GM21576 (cell line): Measurements from ENCODE around the gene TEX35.
"Not testable (repeated sequence)": the region's sequence is repeated elsewhere in the genome, so short reads cannot be mapped to it uniquely, and the experiment has no call there.

ENCODE experiments used
- ATAC-seq: cut with Tn5 transposase; IDR thresholded peaks from one replicate; pipeline ENCODE4 v1.9.1; 2021; ENCODE audit warnings: mild to moderate bottlenecking, moderate library complexity; ENCODE audit not compliant: unreplicated experiment

Gene TEX35

GRCh38 chr1:178539291-178539690 is 26.4 kb downstream of the TEX35 start:
- no peak for ATAC-seq

GRCh38 chr1:178540204-178540603 is 27.3 kb downstream of the TEX35 start:
- ATAC-seq, result no peak

DNA sequence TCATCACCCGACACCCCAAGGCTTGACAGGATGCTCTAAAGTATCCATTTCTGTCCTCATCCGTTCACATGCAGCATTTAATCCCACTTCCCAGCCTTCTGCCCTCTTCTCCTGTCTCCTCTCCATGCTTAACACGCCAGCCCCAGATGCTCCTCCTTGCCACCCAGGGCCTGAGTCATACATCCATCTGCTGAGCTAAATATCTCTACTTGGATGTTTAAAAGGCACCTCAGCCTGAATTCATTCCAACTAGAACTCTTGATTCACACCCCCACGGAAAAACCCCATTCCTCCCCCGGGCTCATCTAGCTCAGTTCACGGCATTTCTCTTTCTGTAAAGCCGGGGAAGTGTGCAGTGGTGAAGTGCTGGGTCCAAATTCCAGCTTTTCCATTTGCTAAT is 27.7 kb downstream of the TEX35 start:
- no peak for ATAC-seq

- ATAC-seq, result no peak
Measured at GRCh38 chr1:178541379-178541778, 28.5 kb downstream of the TEX35 start.

GRCh38 chr1:178541829-178542553 is 29.1 kb downstream of the TEX35 start:
- ATAC-seq, result peak; percentile 44

GRCh38 chr1:178542554-178543289 is 29.8 kb downstream of the TEX35 start:
- ATAC-seq, result peak; percentile 74

GRCh38 chr1:178543290-178543607 is 30.3 kb downstream of the TEX35 start:
- ATAC-seq, result peak; percentile 36

DNA sequence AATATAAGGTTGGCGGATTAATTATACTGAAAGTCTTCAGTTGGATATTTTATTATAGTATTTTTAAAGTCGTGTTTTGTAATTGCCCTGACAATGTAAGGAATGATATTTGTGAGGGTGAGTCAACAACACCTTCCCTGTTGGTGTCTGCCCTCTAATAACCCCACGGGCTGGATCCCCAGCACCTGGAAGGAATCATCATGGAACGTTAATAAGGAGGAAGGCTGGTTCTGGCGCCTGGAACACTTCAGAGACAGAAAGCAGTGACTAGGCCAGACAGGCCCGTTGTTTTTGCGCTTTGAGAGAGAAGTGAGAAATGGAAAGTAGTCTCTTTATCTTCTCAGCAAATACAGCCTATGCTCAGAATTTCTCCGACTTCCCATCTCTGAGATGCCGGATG is 31.6 kb downstream of the TEX35 start:
- ATAC-seq, result no peak

GRCh38 chr1:178548108-178548507 is 35.2 kb downstream of the TEX35 start:
- ATAC-seq, result no peak

DNA sequence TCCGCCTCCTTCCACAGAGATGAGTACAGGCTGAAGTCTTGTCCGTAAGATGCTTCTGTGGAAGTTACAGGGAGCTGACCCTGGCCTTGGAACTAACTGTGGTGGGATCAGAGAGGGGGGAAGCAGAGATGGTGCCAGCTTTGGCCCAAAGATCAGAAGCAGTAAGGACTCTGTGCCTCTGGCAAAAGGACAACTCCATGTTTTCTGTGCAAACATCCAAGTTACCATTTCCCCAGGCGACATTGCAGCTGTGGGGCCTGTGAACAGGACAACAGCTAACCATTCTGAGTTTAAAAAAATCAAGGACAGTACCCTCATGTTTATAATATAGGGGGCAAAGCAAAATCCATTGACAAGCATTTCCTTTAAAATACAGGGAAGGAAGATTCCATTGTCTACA is 38.4 kb downstream of the TEX35 start:
- ATAC-seq, result no peak

- no peak for ATAC-seq
Measured at GRCh38 chr1:178551940-178552339, 39.0 kb downstream of the TEX35 start.

DNA sequence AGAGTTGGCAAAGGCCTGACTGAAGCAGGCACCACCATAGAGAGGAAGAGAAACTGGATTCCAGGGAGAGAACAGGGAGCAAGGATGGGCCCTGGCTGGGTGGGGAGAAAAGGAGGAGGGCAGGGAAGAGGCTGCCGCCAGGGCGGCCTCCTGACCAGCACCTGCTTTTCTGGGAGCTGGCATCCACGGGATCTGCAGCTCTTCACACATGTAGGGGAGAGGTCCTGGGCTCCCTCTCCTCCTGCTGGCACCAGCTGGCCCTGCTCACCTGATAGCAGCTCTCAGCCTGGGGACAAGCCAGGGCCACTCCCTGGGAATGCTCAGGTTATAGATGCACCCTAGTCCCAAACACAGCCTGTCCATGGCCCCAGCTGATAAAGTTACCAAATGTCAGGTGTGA is 39.9 kb downstream of the TEX35 start:
- ATAC-seq, result no peak

DNA sequence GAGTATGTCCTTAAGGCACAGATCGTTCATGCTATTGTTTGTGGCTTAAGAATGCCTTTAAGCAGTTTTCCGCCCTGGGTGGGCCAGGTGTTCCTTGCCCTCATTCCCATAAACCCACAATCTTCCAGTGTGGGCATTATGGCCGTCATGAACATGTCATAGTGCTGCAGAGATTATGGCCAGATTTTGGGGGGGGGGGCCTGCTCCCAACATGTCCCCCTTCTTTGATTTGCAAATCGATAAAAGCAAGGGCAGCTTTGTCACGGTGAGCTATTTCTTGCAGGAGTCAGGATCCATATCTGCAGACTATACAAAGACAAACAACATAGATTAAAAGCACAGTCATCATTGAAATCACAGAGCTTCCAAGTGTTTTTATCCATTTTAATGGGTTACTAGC is 41.4 kb downstream of the TEX35 start:
- not testable (repeated sequence) for ATAC-seq

GRCh38 chr1:178555613-178556012 is 42.7 kb downstream of the TEX35 start:
- not testable (repeated sequence) for ATAC-seq

DNA sequence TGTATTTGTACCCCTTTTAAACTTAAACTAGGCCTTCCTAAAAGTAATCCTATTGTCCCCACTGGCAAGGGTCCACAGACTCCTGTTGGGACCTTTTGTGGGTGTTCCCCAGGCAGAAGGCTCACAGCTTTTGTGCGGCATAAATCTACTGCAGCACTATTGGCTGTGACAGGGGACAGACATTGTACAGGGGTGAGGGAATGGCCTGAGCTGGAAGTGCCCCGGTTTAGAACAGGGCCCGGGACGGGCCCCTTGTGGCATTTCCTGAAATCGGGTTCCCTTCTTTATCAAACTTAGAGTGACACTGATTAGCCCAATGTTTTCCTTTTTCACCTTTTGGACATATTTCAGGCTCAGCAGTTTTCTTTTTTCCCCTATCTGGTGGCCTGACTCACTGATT is 45.9 kb downstream of the TEX35 start:
- not testable (repeated sequence) for ATAC-seq

GRCh38 chr1:178560871-178561376 is 48.0 kb downstream of the TEX35 start:
- ATAC-seq, result no peak

- no peak for ATAC-seq
Measured at GRCh38 chr1:178563099-178563820, 50.4 kb downstream of the TEX35 start.

DNA sequence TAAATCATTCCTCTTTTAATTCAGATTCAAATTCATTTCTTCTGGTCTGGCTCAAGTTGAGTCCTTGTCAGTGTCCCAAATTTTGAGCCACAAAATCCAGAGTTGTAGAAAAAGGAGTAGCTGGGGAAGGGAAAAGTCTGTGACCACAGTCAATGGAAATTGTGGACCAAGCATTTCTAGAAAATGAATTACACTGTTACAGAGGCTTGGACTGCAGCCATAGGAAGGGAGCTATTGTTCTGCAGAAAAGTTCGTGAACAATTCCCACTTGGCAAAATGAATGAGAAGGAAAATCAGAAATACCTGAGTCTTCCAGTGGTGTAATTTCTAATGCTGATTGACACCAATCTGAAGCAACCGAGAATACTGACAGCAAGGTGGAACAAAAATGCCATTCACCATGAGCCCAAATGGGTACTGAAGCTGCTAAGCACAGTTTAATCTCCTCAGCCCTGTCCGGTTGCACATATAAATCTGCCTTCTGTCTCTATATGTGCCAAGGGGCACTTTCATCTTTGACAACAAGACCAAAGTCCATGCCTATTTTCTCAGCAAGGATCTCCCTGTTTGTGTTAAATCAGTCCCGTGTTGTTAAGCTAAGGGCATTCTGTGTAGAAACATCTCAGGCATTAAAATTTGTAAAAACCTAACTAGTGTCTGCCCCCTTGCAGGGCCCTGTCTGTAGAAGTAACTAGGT is 51.3 kb downstream of the TEX35 start:
- no peak for ATAC-seq

GRCh38 chr1:178564783-178565180 is 51.9 kb downstream of the TEX35 start:
- no peak for ATAC-seq

DNA sequence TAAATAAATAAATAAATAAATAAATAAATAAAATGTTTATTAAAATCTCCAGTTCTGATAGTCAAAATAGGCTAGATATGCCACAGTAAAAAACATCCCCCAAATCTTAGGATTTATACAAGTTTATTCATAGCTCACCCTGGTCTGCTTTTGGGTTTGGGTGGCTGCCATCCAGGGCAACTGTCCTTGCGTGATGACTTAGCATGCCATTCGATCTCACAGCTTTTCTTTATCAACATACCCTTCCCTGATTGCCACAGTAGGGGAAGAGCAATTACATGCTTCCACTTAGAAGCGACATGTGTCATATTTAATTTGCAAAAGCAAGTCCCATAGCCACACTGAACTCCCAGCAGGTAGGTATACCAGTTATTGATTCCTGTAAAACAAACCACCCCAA is 52.7 kb downstream of the TEX35 start:
- no peak for ATAC-seq

DNA sequence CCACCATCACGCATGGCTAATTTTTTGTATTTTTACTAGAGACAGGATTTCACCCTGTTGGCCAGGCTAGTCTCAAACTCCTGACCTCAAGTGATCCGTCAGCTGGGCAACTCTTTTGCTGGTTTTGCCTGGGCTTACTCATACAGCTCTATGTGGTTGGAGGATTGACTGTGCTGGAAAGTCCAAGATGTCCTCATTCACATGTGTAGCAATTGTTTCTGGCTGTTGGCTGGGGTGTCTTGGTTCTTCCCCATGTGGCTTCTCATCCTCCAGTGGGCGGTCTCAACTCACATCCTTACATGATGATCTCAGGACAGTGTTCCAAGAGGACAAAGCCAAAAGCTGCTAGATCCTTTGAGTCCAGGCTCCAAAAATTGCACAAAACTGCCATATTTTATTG is 53.3 kb downstream of the TEX35 start:
- peak; percentile 55 for ATAC-seq
